Heart left ventricle (tissue), 13 donors: Measurements from ENCODE around the gene GGT7.

Source experiments
- POLR2A ChIP-seq, 2 donors: fragments of 450-650 bp; IDR thresholded peaks; one replicate each; pipeline ENCODE4 v1.6.1; 2017; ENCODE audit warnings: antibody characterized with exemption in 2 of 2, mild to moderate bottlenecking in 2 of 2, moderate library complexity in 2 of 2
- TF ChIP-seq, protein P1 (sequence below), 12 donors: fragments of 200-600 bp; sonication (generic) in 4 of 12; IDR thresholded peaks; one replicate each; pipeline versions ENCODE4 v1.5.0 to v1.8.0; 2018 to 2022; ENCODE audit warnings: antibody characterized with exemption in 12 of 12, mild to moderate bottlenecking in 5 of 12
- donor health status: ischemic (EF 13 %, LVEDD 7.1; RV severe dilation, severe dysfunction).
- donor health status: DM: no; HTN: yes; CAD: no.
- donor health status: DM: no; HTN: no; CAD: no.
- donor health status: ischemic (EF 25% LVEDD 6.9; RV normal size, moderate dysfunction).
- donor health status: ischemic (EF 25% LVEDD 5.7; RV mildly dilated, moderate dysfunction).
- donor health status: ischemic (EF 35%, LVEDD 5.7; RV mildly dilated, moderate dysfunction).
- donor health status: nonischemic (EF 11% LVEDD 7.7; RV severe dilation, severe dysfunction).
- donor health status: DM: yes; HTN: yes; CAD: no.
- donor health status: PGD.
- donor health status: ischemic (EF 29% LVEDD 5.4; RV normal size, mild dysfunction).
- donor health status: nonischemic (EF 23%, LVEDD 6.1; RV moderate dilation, normal function).

DNA sequence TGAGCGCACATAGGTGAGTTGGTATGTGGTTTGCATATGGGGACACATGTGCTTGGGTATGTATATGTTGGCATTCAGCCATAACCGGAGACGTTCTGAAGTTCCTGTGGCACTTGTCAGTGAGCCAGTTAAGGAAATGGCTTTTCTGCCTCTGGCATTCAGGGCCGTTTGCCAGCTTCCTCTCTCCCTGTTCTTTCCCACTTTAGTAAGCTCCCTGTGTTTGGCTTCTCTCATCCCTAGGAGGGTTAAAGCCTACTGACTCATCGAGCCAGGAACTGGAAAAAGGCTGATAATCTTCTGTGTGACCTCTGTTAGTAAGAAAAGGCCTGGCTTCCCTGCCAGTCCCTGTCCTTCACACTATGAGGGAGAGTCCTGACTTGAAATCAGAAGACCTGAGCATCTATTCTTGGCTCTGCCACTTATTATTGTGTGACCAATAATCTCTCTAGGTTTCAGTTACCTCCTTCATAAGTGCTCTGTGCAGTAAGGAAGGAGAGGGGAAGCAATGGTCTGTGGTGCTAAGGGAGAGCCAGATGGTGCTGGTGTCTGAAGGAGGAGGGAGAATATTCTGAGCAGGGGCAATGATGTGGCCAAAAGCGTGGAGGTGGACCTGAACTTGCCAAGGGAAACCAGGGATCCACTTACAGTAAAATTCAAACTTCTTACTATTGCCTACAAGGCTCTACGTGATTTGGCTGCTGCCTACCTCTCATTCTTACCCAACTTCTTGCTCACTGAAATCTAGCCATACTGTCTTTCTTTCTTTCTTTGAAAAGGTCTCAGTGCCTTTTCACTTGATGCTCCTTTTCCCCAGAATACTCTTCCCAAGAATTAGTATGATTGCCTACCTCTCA is 35.2 kb upstream of the GGT7 start:
- TF ChIP-seq, protein P1, sequence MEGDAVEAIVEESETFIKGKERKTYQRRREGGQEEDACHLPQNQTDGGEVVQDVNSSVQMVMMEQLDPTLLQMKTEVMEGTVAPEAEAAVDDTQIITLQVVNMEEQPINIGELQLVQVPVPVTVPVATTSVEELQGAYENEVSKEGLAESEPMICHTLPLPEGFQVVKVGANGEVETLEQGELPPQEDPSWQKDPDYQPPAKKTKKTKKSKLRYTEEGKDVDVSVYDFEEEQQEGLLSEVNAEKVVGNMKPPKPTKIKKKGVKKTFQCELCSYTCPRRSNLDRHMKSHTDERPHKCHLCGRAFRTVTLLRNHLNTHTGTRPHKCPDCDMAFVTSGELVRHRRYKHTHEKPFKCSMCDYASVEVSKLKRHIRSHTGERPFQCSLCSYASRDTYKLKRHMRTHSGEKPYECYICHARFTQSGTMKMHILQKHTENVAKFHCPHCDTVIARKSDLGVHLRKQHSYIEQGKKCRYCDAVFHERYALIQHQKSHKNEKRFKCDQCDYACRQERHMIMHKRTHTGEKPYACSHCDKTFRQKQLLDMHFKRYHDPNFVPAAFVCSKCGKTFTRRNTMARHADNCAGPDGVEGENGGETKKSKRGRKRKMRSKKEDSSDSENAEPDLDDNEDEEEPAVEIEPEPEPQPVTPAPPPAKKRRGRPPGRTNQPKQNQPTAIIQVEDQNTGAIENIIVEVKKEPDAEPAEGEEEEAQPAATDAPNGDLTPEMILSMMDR (IDR thresholded peaks at IDR 0.05) = no peak
- TF ChIP-seq POLR2A (IDR thresholded peaks at IDR 0.05) = no peak
